Measurements from ENCODE around the gene PLEKHM3. TPM values are rescaled to one million over a fixed set of nuclear protein-coding genes. Genes with fewer than 3 reads are reported as not detected.
A peak's percentile ranks its signal among the peaks of the same experiment; 100 is the strongest.

Gene PLEKHM3
- total and polyA plus RNA-seq, 2 of the 13 experiments (the other 11 are each of a cell fraction or from before 2014, with no cell fraction given): 4.5 to 4.7 TPM

GRCh38 chr2:207847807-207848544 lies 177.4 kb downstream of the PLEKHM3 start (continued):
- no peak for TF ChIP-seq ZNF333 (CRISPR knock-in tag; IDR thresholded peaks at IDR 0.05; ENCODE audit: borderline replicate concordance)
- peak; percentile 58; the same call in 1 of the 2 replicates for TF ChIP-seq ZNF263 (CRISPR knock-in tag; IDR thresholded peaks at IDR 0.05)
- 0 out of 2 replicates have a peak, but pooled peaks have one; percentile 34 for TF ChIP-seq KLF6 (CRISPR knock-in tag; IDR thresholded peaks at IDR 0.05)
- no peak for TF ChIP-seq ZNF570 (CRISPR knock-in tag; IDR thresholded peaks at IDR 0.05; ENCODE audit: borderline replicate concordance)
- TF ChIP-seq ATF3 (CRISPR knock-in tag; IDR thresholded peaks at IDR 0.05): peak; percentile 88
- peak; percentile 59 for TF ChIP-seq ZEB1 (IDR thresholded peaks at IDR 0.05; ENCODE audit: insufficient replicate concordance, low read depth)
- 0 out of 2 replicates have a peak, but pooled peaks have one; percentile 61 for TF ChIP-seq ZNF510 (CRISPR knock-in tag; IDR thresholded peaks at IDR 0.05; ENCODE audit: low read depth)
- peak; percentile 54; the same call in 1 of the 2 replicates for TF ChIP-seq GFI1 (CRISPR knock-in tag; IDR thresholded peaks at IDR 0.05; ENCODE audit: borderline replicate concordance)
- TF ChIP-seq ZNF883 (CRISPR knock-in tag; IDR thresholded peaks at IDR 0.05; ENCODE audit: not compliant biosample characterization): no peak
- TF ChIP-seq ZNF878 (CRISPR knock-in tag; IDR thresholded peaks at IDR 0.05): peak; percentile 95
- TF ChIP-seq ZSCAN9 (CRISPR knock-in tag; IDR thresholded peaks at IDR 0.05; ENCODE audit: borderline replicate concordance): peak; percentile 88; the same call in 1 of the 2 replicates
- TF ChIP-seq, protein P1, sequence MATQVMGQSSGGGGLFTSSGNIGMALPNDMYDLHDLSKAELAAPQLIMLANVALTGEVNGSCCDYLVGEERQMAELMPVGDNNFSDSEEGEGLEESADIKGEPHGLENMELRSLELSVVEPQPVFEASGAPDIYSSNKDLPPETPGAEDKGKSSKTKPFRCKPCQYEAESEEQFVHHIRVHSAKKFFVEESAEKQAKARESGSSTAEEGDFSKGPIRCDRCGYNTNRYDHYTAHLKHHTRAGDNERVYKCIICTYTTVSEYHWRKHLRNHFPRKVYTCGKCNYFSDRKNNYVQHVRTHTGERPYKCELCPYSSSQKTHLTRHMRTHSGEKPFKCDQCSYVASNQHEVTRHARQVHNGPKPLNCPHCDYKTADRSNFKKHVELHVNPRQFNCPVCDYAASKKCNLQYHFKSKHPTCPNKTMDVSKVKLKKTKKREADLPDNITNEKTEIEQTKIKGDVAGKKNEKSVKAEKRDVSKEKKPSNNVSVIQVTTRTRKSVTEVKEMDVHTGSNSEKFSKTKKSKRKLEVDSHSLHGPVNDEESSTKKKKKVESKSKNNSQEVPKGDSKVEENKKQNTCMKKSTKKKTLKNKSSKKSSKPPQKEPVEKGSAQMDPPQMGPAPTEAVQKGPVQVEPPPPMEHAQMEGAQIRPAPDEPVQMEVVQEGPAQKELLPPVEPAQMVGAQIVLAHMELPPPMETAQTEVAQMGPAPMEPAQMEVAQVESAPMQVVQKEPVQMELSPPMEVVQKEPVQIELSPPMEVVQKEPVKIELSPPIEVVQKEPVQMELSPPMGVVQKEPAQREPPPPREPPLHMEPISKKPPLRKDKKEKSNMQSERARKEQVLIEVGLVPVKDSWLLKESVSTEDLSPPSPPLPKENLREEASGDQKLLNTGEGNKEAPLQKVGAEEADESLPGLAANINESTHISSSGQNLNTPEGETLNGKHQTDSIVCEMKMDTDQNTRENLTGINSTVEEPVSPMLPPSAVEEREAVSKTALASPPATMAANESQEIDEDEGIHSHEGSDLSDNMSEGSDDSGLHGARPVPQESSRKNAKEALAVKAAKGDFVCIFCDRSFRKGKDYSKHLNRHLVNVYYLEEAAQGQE (IDR thresholded peaks at IDR 0.05; ENCODE audit: borderline replicate concordance in 1 of 2, low read depth in 1 of 2, low read length in 2 of 2): peak in 1 of 2 experiments; percentile 65; a peak in 1 of 4 replicates
- TF ChIP-seq NFRKB (IDR thresholded peaks at IDR 0.05): no peak
- TF ChIP-seq PTBP1 (IDR thresholded peaks at IDR 0.05; ENCODE audit: low read depth, low read length, poor library complexity, severe bottlenecking): no peak
- TF ChIP-seq TGIF2 (CRISPR knock-in tag; IDR thresholded peaks at IDR 0.05): peak; percentile 95
- TF ChIP-seq, protein P2, sequence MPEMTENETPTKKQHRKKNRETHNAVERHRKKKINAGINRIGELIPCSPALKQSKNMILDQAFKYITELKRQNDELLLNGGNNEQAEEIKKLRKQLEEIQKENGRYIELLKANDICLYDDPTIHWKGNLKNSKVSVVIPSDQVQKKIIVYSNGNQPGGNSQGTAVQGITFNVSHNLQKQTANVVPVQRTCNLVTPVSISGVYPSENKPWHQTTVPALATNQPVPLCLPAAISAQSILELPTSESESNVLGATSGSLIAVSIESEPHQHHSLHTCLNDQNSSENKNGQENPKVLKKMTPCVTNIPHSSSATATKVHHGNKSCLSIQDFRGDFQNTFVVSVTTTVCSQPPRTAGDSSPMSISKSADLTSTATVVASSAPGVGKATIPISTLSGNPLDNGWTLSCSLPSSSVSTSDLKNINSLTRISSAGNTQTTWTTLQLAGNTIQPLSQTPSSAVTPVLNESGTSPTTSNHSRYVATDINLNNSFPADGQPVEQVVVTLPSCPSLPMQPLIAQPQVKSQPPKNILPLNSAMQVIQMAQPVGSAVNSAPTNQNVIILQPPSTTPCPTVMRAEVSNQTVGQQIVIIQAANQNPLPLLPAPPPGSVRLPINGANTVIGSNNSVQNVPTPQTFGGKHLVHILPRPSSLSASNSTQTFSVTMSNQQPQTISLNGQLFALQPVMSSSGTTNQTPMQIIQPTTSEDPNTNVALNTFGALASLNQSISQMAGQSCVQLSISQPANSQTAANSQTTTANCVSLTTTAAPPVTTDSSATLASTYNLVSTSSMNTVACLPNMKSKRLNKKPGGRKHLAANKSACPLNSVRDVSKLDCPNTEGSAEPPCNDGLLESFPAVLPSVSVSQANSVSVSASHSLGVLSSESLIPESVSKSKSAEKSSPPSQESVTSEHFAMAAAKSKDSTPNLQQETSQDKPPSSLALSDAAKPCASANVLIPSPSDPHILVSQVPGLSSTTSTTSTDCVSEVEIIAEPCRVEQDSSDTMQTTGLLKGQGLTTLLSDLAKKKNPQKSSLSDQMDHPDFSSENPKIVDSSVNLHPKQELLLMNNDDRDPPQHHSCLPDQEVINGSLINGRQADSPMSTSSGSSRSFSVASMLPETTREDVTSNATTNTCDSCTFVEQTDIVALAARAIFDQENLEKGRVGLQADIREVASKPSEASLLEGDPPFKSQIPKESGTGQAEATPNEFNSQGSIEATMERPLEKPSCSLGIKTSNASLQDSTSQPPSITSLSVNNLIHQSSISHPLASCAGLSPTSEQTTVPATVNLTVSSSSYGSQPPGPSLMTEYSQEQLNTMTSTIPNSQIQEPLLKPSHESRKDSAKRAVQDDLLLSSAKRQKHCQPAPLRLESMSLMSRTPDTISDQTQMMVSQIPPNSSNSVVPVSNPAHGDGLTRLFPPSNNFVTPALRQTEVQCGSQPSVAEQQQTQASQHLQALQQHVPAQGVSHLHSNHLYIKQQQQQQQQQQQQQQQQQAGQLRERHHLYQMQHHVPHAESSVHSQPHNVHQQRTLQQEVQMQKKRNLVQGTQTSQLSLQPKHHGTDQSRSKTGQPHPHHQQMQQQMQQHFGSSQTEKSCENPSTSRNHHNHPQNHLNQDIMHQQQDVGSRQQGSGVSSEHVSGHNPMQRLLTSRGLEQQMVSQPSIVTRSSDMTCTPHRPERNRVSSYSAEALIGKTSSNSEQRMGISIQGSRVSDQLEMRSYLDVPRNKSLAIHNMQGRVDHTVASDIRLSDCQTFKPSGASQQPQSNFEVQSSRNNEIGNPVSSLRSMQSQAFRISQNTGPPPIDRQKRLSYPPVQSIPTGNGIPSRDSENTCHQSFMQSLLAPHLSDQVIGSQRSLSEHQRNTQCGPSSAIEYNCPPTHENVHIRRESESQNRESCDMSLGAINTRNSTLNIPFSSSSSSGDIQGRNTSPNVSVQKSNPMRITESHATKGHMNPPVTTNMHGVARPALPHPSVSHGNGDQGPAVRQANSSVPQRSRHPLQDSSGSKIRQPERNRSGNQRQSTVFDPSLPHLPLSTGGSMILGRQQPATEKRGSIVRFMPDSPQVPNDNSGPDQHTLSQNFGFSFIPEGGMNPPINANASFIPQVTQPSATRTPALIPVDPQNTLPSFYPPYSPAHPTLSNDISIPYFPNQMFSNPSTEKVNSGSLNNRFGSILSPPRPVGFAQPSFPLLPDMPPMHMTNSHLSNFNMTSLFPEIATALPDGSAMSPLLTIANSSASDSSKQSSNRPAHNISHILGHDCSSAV (CRISPR knock-in tag; IDR thresholded peaks at IDR 0.05; ENCODE audit: borderline replicate concordance): no peak

All from HepG2 (cell line).